ENCODE results near the gene STK39.

Gene STK39

GRCh38 chr2:168156661-168157060, 90.7 kb downstream of the STK39 start:
- Mint-ChIP-seq H3K9me3 (no peaks in the 10 kb centered on the region), H3K4me1 (peaks cover 64% of the 10 kb centered on the region), H3K36me3 (ENCODE audit: low read depth) (peaks cover 33% of the 10 kb centered on the region), H3K27ac (peak overlapping the region in 1 of 3 experiments; percentile 73), H3K27me3 (ENCODE audit: low read depth) (no peaks in the 10 kb centered on the region), H3K4me3 (no peak overlapping the region)
- TF ChIP-seq CTCF (IDR thresholded peaks at IDR 0.05; ENCODE audit: unreplicated experiment in 3 of 3) = no peak

- Mint-ChIP-seq H3K9me3 (no peaks in the 10 kb centered on the region), H3K36me3 (ENCODE audit: low read depth) (peaks cover 33% of the 10 kb centered on the region), H3K27me3 (ENCODE audit: low read depth) (no peaks in the 10 kb centered on the region), H3K4me1 (peaks cover 69% of the 10 kb centered on the region), H3K27ac (peak overlapping the region; percentile 66 to 73 (median 68)), H3K4me3 (peak overlapping the region in 1 of 3 experiments; percentile 6)
- no peak for TF ChIP-seq CTCF (IDR thresholded peaks at IDR 0.05; ENCODE audit: unreplicated experiment in 3 of 3)
These were observed 91.7 kb downstream of the STK39 start for GRCh38 chr2:168155680-168156079.

- peak overlapping the region; percentile 66 to 73 (median 68) for H3K27ac Mint-ChIP-seq
- H3K9me3 Mint-ChIP-seq = no peaks in the 10 kb centered on the region
- H3K4me1 Mint-ChIP-seq = peaks cover 66% of the 10 kb centered on the region
- TF ChIP-seq CTCF (IDR thresholded peaks at IDR 0.05; ENCODE audit: unreplicated experiment in 3 of 3) = no peak
- H3K36me3 Mint-ChIP-seq (ENCODE audit: low read depth) = peaks cover 31% of the 10 kb centered on the region
- H3K4me3 Mint-ChIP-seq = peak overlapping the region in 1 of 3 experiments; percentile 6
- no peaks in the 10 kb centered on the region for H3K27me3 Mint-ChIP-seq (ENCODE audit: low read depth)
These were observed 92.3 kb downstream of the STK39 start for GRCh38 chr2:168155046-168155445.

- H3K27me3 Mint-ChIP-seq (ENCODE audit: low read depth) = no peaks in the 10 kb centered on the region
- H3K27ac Mint-ChIP-seq = peak overlapping the region; percentile 3 to 41 (median 8)
- H3K4me3 Mint-ChIP-seq = no peak overlapping the region
- peaks cover 70% of the 10 kb centered on the region for H3K4me1 Mint-ChIP-seq
- no peaks in the 10 kb centered on the region for H3K9me3 Mint-ChIP-seq
- TF ChIP-seq CTCF (IDR thresholded peaks at IDR 0.05; ENCODE audit: unreplicated experiment in 3 of 3) = no peak
- peaks cover 35% of the 10 kb centered on the region for H3K36me3 Mint-ChIP-seq (ENCODE audit: low read depth)
These were observed 94.4 kb downstream of the STK39 start for GRCh38 chr2:168152902-168153530.

GRCh38 chr2:168149986-168150385, 97.4 kb downstream of the STK39 start:
- H3K27ac Mint-ChIP-seq = peak overlapping the region; percentile 7 to 67 (median 37)
- no peaks in the 10 kb centered on the region for H3K27me3 Mint-ChIP-seq (ENCODE audit: low read depth)
- H3K9me3 Mint-ChIP-seq = no peaks in the 10 kb centered on the region
- H3K4me1 Mint-ChIP-seq = peaks cover 76% of the 10 kb centered on the region
- TF ChIP-seq CTCF (IDR thresholded peaks at IDR 0.05; ENCODE audit: unreplicated experiment in 3 of 3) = no peak
- H3K36me3 Mint-ChIP-seq (ENCODE audit: low read depth) = peaks cover 37% of the 10 kb centered on the region
- no peak overlapping the region for H3K4me3 Mint-ChIP-seq

All from nephron (organoid).